Uterus (tissue), 2 donors: ENCODE data around the gene ZNF574.
A peak's percentile ranks its signal among the peaks of the same experiment; 100 is the strongest.

Experiments used
- POLR2A ChIP-seq, 2 donors: fragments of 450-650 bp; IDR thresholded peaks; one replicate each; pipeline ENCODE4 v1.6.1; 2016; ENCODE audit warnings: antibody characterized with exemption in 2 of 2, mild to moderate bottlenecking in 1 of 2, moderate library complexity in 1 of 2
- TF ChIP-seq, protein P1 (sequence below), 4 experiments: fragments of 200-600 bp in 2 of 4; fragments of 450-650 bp in 2 of 4; sonication (generic) in 2 of 4; IDR thresholded peaks; one replicate each; pipeline ENCODE4 v1.5.1; 2016 to 2019; ENCODE audit warnings: antibody characterized with exemption in 4 of 4, mild to moderate bottlenecking in 2 of 4, moderate library complexity in 1 of 4

DNA sequence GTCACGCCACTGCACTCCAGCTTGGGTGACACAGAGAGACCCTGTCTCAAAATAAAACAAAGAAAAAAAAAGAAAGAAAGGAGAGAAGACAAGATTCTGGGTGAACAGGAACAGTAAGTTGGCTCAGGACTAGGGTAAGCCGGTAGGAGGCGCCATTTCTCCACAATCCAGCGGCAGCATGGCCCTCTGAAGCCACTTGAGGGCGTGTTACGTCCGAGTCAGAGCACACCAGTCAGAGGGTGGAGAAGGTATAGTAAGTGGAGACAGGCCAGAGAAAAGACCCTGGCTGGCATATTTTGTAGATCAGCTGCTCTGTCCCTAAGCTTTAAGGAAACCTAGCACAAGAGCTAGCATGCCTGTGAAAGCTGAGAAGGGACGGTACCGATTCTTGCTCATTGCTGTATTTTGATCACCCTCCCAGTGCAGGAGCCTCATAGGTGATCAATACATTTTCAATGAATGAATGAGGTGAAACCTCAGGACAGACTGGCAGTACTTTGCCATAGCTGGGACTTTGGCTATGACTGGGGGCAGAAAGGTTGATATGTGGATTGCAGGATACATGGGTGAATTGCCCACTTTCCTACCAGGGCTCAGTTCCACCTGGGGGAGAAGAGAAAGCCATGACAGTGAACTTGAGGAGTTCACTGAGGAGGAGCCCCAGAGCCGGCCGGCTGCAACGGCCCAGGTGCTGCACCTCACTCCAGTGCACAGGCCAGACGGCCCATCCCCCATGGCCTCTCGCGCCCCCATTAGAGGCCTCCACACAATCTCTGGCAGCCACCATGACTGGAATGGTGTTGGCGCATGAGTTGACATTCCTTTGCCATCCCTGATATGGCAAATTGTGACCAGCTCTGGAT, 32.8 kb downstream of the ZNF574 start:
- TF ChIP-seq, protein P1, sequence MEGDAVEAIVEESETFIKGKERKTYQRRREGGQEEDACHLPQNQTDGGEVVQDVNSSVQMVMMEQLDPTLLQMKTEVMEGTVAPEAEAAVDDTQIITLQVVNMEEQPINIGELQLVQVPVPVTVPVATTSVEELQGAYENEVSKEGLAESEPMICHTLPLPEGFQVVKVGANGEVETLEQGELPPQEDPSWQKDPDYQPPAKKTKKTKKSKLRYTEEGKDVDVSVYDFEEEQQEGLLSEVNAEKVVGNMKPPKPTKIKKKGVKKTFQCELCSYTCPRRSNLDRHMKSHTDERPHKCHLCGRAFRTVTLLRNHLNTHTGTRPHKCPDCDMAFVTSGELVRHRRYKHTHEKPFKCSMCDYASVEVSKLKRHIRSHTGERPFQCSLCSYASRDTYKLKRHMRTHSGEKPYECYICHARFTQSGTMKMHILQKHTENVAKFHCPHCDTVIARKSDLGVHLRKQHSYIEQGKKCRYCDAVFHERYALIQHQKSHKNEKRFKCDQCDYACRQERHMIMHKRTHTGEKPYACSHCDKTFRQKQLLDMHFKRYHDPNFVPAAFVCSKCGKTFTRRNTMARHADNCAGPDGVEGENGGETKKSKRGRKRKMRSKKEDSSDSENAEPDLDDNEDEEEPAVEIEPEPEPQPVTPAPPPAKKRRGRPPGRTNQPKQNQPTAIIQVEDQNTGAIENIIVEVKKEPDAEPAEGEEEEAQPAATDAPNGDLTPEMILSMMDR (IDR thresholded peaks at IDR 0.05) = peak; percentile 34 to 71 (median 56)
- no peak for TF ChIP-seq POLR2A (IDR thresholded peaks at IDR 0.05)
